ENCODE results near the gene SCCPDH.

DNA sequence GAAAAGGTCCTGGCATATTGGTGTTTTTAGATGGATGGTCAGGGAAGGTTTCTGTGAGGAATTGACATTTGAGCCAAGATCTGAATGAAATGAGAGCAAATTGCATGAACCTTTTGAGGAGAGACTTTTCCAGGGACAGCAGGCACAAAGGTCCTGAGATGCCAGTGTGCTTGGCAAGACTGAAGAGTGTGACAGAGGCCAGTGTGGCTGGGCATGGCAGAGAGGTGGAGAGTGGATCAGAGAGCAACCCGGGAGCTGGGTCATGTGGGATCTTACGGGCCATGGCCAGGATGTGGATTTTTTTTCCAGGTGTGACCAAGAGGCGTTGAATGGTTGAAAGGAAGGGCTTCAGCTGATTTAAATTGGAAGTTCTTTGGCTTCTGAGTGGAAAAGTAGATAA is 3.4 kb downstream of the SCCPDH start:
- TF ChIP-seq GATA3 (IDR thresholded peaks at IDR 0.05; ENCODE audit: low read depth, low read length), result no peak
- no peak for TF ChIP-seq GATA2 (IDR thresholded peaks at IDR 0.05; ENCODE audit: low read depth, low read length)
